CD4-positive, alpha-beta T cell (primary cell): ENCODE measurements around the gene TPH1. TPM values are rescaled to one million over a fixed set of nuclear protein-coding genes. Genes with fewer than 3 reads are reported as not detected.

ENCODE experiments used
- ATAC-seq: fragments of 200-7000 bp; cut with Tn5 transposase; one replicate; pipeline ENCODE4 v1.10.0; 2022; ENCODE audit warnings: mild to moderate bottlenecking; ENCODE audit not compliant: poor library complexity
- CTCF ChIA-PET: fragments of 350-600 bp; sonication (Branson Sonifier 250); formaldehyde crosslinking; loops from one replicate; lab custom pipeline; 2021; ENCODE audit warnings: antibody characterized with exemption, inconsistent platforms; lab: Charles Lee
- POLR2A ChIA-PET: fragments of 350-600 bp; sonication (Branson Sonifier 250); formaldehyde crosslinking; loops from one replicate; lab custom pipeline; 2021; ENCODE audit warnings: antibody characterized with exemption, inconsistent platforms; lab: Charles Lee
- DNase-seq, 14 experiments: peaks; one replicate each; pipeline ENCODE4 v3.0.0-alpha.2; 2013 to 2020; ENCODE audit warnings: mixed read lengths in 2 of 14
- H3K27ac ChIP-seq, 2 donors: one replicate each; pipeline versions ENCODE4 v1.5.1 to v1.7.0; 2013; ENCODE audit warnings: low read length in 2 of 2, low read depth in 1 of 2, mild to moderate bottlenecking in 1 of 2
- H3K27me3 ChIP-seq, 2 experiments: 1 replicate in 1 of 2; 2 replicates in 1 of 2; pipeline versions ENCODE4 v1.6.1 to v1.7.0; 2013; ENCODE audit warnings: low read length in 2 of 2, control low read depth in 1 of 2, mild to moderate bottlenecking in 1 of 2, moderate library complexity in 1 of 2; ENCODE audit not compliant: insufficient read depth in 2 of 2, control insufficient read depth in 1 of 2
- H3K36me3 ChIP-seq: one replicate; pipeline ENCODE4 v1.6.1; 2013; ENCODE audit warnings: low read length, control low read depth; ENCODE audit not compliant: insufficient read depth
- H3K4me1 ChIP-seq: one replicate; pipeline ENCODE4 v1.6.1; 2013; ENCODE audit warnings: low read length, control low read depth; ENCODE audit not compliant: insufficient read depth
- H3K4me3 ChIP-seq: one replicate; pipeline ENCODE4 v1.5.1; 2013; ENCODE audit warnings: mild to moderate bottlenecking, low read length, moderate library complexity
- H3K9me3 ChIP-seq, 2 experiments: 1 replicate in 1 of 2; 2 replicates in 1 of 2; pipeline versions ENCODE4 v1.6.1 to v1.7.0; 2013; ENCODE audit warnings: low read length in 2 of 2, mild to moderate bottlenecking in 2 of 2, control low read depth in 1 of 2, moderate library complexity in 1 of 2; ENCODE audit not compliant: control insufficient read depth in 1 of 2, insufficient read depth in 1 of 2
- H3K27ac Mint-ChIP-seq: one replicate; pipeline ENCODE4 v1.8.0; 2020; ENCODE audit warnings: mixed read lengths
- H3K27me3 Mint-ChIP-seq: one replicate; pipeline ENCODE4 v1.8.0; 2021; ENCODE audit warnings: mixed read lengths
- H3K36me3 Mint-ChIP-seq: one replicate; pipeline ENCODE4 v1.8.0; 2021; ENCODE audit warnings: low read depth, mixed read lengths
- H3K4me1 Mint-ChIP-seq: one replicate; pipeline ENCODE4 v1.8.0; 2021; ENCODE audit warnings: low read depth, mixed read lengths
- H3K4me3 Mint-ChIP-seq: one replicate; pipeline ENCODE4 v1.8.0; 2020; ENCODE audit warnings: mild to moderate bottlenecking, mixed read lengths
- H3K9me3 Mint-ChIP-seq: one replicate; pipeline ENCODE4 v1.8.0; 2020; ENCODE audit warnings: mixed read lengths
- CTCF ChIP-seq: fragments of 200-600 bp; IDR thresholded peaks from one replicate; pipeline ENCODE4 v1.8.0; 2022; ENCODE audit warnings: antibody characterized with exemption, mild to moderate bottlenecking
- intact Hi-C, 2 experiments: fragments of 100-400 bp; cut with DNase I in 1 of 2; cut with micrococcal nuclease in 1 of 2; formaldehyde crosslinking; loops; one replicate each; pipeline versions ENCODE4 v1.15.1 to v1.9.0; 2023 to 2025; cut with DNase I, micrococcal nuclease
- total RNA-seq, 174 experiments: library from RNA in 2 of 174; stranded (reverse) in 2 of 174; gene quantifications; one replicate each; pipeline ENCODE4 v1.2.3 and lab custom pipeline; 2021 to 2026

The TPH1 gene
- total RNA-seq, 2 experiments from 2014 or later = 1.1 to 1.5 TPM

- no peaks in the 10 kb centered on the region for H3K36me3 ChIP-seq
- intact Hi-C loops = loop anchor here in 1 of 2 experiments (10.0 kb wide), 4 partner anchors 688 to 1282 kb away; partner anchors contain the start of genes C11orf58, RPS13 and ZDHHC13
- ChIA-PET POLR2A (interaction anchor here (1.7 kb wide), 1 partner anchor 89 kb away, joined by 5 read pairs; the partner anchor contains the start of gene SAAL1), CTCF (no interaction called here)
- DNase-seq = no peak
- H3K4me3 Mint-ChIP-seq = no peak overlapping the region
- no peak overlapping the region for H3K27ac ChIP-seq
- ATAC-seq = no peak
- H3K36me3 Mint-ChIP-seq = peaks cover 9% of the 10 kb centered on the region
- H3K4me1 ChIP-seq = peaks cover 20% of the 10 kb centered on the region
- H3K4me1 Mint-ChIP-seq = peaks cover 19% of the 10 kb centered on the region
- H3K9me3 ChIP-seq = no peaks in the 10 kb centered on the region
- TF ChIP-seq CTCF = no peak
- H3K27ac Mint-ChIP-seq = no peak overlapping the region
- no peaks in the 10 kb centered on the region for H3K27me3 ChIP-seq
- no peak overlapping the region for H3K4me3 ChIP-seq
- no peaks in the 10 kb centered on the region for H3K27me3 Mint-ChIP-seq
- no peaks in the 10 kb centered on the region for H3K9me3 Mint-ChIP-seq
Measured at GRCh38 chr11:18016789-18017188, 29.3 kb downstream of the TPH1 start.

- ATAC-seq = no peak
- Histone ChIP-seq H3K4me3 (no peak overlapping the region), H3K27ac (no peak overlapping the region), H3K36me3 (no peaks in the 10 kb centered on the region), H3K9me3 (no peaks in the 10 kb centered on the region), H3K4me1 (peaks cover 22% of the 10 kb centered on the region), H3K27me3 (no peaks in the 10 kb centered on the region)
- intact Hi-C loops = loop anchor here (5.0 to 10.0 kb wide), 8 partner anchors 307 to 1280 kb away; partner anchors contain the start of genes GTF2H1 (in 2 of the 2), HPS5 (in 2 of the 2), C11orf58 (in 1 of the 2) and PIK3C2A (in 1 of the 2)
- Mint-ChIP-seq H3K27ac (peak overlapping the region; percentile 92), H3K4me1 (peaks cover 33% of the 10 kb centered on the region), H3K36me3 (peaks cover 9% of the 10 kb centered on the region), H3K27me3 (no peaks in the 10 kb centered on the region), H3K9me3 (no peaks in the 10 kb centered on the region), H3K4me3 (peak overlapping the region; percentile 70)
- no peak for TF ChIP-seq CTCF
- ChIA-PET CTCF (interaction anchor here (2.4 kb wide), 1 partner anchor 91 kb away, joined by 15 read pairs; the partner anchor contains the start of gene SAAL1), POLR2A (interaction anchor here (1.5 kb wide), 1 partner anchor 10 kb away, joined by 3 read pairs; no protein-coding TSS in a partner anchor)
- DNase-seq = no peak
Measured at GRCh38 chr11:18014876-18015275, 31.2 kb downstream of the TPH1 start.

DNA sequence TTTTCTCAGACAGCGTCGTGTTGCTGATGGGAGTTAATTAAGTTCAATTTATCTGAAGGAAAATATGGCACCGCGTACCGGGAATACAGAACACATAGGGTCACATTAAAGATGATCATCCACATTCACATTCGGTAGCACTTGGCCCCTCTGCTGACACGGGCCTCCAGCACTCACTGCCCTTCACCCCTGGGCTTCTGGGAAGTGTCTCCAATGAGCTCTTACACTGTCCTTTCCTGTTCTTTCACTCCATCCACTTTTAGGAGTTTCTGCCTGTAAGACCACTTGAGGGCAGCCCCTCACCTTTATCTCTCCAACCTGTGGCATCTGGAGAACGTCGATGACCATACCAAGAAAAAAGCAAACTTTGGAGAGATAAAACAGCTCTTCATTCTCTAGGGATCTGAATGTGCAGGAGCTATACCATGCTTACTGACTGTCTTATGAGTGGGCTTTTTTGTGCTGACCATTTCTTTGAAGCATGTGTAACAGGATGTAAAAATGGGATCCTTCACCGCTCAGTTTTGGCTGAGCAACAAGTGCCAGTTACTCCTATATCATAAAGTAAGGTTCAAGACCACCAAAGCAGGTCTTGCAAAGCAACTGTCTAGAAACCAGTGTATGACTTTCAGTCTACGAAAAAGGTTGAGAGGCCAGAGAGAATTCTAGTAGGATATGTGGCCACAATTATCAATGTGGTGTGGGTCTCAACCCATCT is 32.1 kb downstream of the TPH1 start:
- TF ChIP-seq CTCF = no peak
- Mint-ChIP-seq H3K9me3 (no peaks in the 10 kb centered on the region), H3K4me3 (peak overlapping the region; percentile 98), H3K27me3 (no peaks in the 10 kb centered on the region), H3K4me1 (peaks cover 33% of the 10 kb centered on the region), H3K27ac (peak overlapping the region; percentile 92), H3K36me3 (peaks cover 9% of the 10 kb centered on the region)
- ChIA-PET CTCF (interaction anchor here (2.4 kb wide), 1 partner anchor 92 kb away, joined by 15 read pairs; the partner anchor contains the start of gene SAAL1), POLR2A (interaction anchor here (0.6 to 2.8 kb wide), 16 partner anchors 9 to 1103 kb away, joined by 3 to 12 read pairs (median 4); partner anchors contain the start of genes GTF2H1, HPS5, LDHA and SAAL1)
- H3K4me1 ChIP-seq = peaks cover 22% of the 10 kb centered on the region
- H3K4me3 ChIP-seq = peak overlapping the region; percentile 98
- intact Hi-C loops = loop anchor here (5.0 to 10.0 kb wide), 8 partner anchors 308 to 1279 kb away; partner anchors contain the start of genes GTF2H1 (in 2 of the 2), HPS5 (in 2 of the 2), C11orf58 (in 1 of the 2) and PIK3C2A (in 1 of the 2)
- no peaks in the 10 kb centered on the region for H3K9me3 ChIP-seq
- DNase-seq (peak in 1 of 14 experiments; percentile 7), ATAC-seq (no peak)
- peak overlapping the region; percentile 82 to 83 for H3K27ac ChIP-seq
- no peaks in the 10 kb centered on the region for H3K27me3 ChIP-seq
- H3K36me3 ChIP-seq = no peaks in the 10 kb centered on the region
